T-helper 2 cell treated with Interferon-gamma antibody and Interleukin-4, amounts not matched to agents 5 μg/mL and 100 μg/mL, for 36 hours (primary cell): Measurements from ENCODE around the gene ESCO1.

Source experiments
- DNase-seq: peaks from one replicate; pipeline ENCODE4 v3.0.0; 2021; ENCODE audit warnings: low spot score
- H3K27ac Mint-ChIP-seq: one replicate; pipeline ENCODE4 v1.8.0; 2021; ENCODE audit warnings: mild to moderate bottlenecking, mixed read lengths
- H3K27me3 Mint-ChIP-seq: one replicate; pipeline ENCODE4 v1.8.0; 2021; ENCODE audit warnings: low read depth, mixed read lengths
- H3K36me3 Mint-ChIP-seq: one replicate; pipeline ENCODE4 v1.8.0; 2021; ENCODE audit warnings: low read depth, mixed read lengths
- H3K4me1 Mint-ChIP-seq: one replicate; pipeline ENCODE4 v1.8.0; 2021; ENCODE audit warnings: low read depth, mixed read lengths
- H3K4me3 Mint-ChIP-seq: one replicate; pipeline ENCODE4 v1.8.0; 2022; ENCODE audit warnings: mild to moderate bottlenecking, moderate library complexity, mixed read lengths
- H3K9me3 Mint-ChIP-seq: one replicate; pipeline ENCODE4 v1.8.0; 2021; ENCODE audit warnings: mixed read lengths

ESCO1 gene

DNA sequence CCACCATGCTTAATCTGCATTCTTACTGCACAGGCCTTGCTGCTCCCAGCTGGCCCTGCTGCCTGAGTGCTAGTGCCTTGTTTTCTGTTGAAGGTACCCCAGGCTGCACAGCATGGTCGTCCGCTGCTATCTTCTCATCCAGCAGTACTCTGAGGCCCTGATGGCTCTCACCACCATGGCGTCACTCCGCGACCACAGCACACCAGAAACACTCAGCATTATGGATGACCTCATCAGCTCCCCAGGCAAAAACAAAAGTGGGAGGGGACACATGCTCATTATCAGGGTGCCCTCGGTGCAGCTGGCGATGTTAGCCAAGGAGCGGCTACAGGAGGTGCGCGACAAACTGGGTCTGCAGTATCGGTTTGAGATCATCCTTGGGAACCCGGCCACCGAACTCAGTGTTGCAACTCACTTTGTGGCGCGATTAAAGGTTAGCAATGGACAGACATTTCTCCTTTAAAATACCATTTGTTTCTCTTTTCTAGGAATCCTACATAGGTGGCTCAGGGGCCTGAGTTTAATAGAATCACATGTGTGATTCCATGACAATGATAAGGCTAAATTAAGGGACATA is 110.5 kb downstream of the ESCO1 start:
- no peak overlapping the region for H3K27ac Mint-ChIP-seq
- no peaks in the 10 kb centered on the region for H3K9me3 Mint-ChIP-seq
- no peaks in the 10 kb centered on the region for H3K36me3 Mint-ChIP-seq
- DNase-seq = no peak
- H3K4me3 Mint-ChIP-seq = no peak overlapping the region
- no peaks in the 10 kb centered on the region for H3K4me1 Mint-ChIP-seq
- H3K27me3 Mint-ChIP-seq = peaks cover 6% of the 10 kb centered on the region

DNA sequence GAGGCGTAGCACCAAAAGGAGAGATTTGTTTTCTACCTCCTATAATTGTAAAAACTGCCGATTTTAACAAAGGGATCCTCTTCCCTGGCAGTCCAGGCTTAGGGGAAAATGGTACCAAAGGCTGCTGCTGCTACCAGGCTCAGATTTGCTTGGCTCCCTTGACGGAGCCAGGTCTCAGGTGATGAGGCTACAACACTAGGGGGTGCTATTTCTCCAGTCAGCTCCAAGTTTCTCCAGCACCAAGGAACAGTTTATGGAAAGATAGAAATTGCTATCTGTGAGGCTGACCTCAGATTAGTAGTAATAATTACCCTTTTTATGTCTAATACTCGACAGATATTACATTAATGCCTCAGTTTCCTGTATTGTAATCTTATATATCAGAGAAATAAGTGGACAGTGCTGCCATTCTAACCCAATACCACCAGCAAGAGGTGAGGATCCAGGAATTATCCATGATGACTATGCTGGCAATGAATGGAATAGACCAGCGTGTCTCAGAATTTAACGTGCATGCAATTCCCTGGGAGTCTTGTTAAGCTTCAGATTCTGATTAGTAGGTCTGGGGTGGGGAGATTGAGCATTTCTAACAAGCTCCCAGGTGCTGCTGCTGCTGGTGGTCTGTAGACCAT is 111.3 kb downstream of the ESCO1 start:
- H3K36me3 Mint-ChIP-seq = no peaks in the 10 kb centered on the region
- H3K4me1 Mint-ChIP-seq = no peaks in the 10 kb centered on the region
- no peak for DNase-seq
- no peak overlapping the region for H3K4me3 Mint-ChIP-seq
- no peak overlapping the region for H3K27ac Mint-ChIP-seq
- no peaks in the 10 kb centered on the region for H3K9me3 Mint-ChIP-seq
- peaks cover 4% of the 10 kb centered on the region for H3K27me3 Mint-ChIP-seq

DNA sequence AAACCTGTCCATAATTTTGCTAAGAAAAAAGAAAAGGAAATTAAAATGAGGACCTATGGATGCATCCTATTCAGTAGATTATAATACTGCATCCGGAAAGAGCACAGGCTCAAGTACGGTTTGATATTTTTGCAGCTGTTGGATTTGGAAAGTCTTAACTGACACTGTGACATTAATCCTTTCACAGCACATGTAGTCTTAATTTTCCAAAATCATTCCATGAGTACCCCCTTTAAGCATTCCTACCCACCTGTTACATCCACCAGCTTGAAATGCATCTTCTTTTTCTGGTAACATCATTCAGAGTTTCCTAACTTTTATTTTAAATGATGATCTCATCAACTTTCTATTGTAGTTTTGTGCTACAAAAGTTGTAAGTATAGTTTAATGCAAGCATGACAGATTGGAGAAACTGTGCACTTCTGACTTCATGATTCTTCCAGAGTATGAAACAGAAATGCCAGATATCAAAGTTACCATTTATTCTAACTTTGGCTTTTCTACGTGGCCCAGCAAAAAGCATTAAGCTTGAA is 113.5 kb downstream of the ESCO1 start:
- no peak for DNase-seq

DNA sequence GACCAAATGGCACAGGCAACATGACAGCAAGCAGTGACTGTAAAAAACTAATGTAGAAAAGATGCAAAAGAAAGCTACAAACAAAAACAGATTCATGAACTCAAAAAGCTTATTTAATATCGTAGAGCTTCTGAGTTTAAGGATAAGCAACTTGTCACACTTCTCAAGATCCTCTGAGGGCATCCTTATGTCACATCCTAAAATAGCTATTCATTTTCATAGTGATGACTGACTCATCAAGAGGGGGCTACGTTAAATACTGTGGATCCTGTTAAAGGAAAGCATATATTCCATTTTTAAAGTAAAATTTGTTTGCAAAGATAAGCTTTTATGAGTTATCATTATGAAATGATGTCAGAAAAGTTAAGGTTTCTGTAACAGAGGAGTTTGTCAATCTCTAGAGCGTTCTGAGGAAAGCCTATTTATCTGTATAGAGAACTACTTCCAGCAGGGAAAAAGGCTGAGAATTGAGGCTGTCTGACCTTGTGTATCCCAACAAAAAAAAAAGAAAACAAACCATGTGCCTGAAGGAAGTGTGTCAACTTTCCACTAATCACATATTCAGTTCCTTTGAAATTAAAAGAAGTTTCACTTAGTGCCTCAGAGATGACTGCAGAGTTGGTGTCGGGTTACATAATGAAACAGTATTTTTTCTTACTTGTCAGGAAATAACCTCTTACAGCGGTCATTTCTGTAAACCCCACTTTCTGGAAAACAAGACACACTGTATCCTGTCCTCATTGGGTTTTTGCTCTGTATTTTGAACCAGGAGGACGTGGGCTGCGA is 115.5 kb downstream of the ESCO1 start:
- Mint-ChIP-seq H3K27ac (no peak overlapping the region), H3K27me3 (peaks cover 2% of the 10 kb centered on the region), H3K4me1 (no peaks in the 10 kb centered on the region), H3K4me3 (no peak overlapping the region), H3K36me3 (no peaks in the 10 kb centered on the region), H3K9me3 (no peaks in the 10 kb centered on the region)
- DNase-seq = no peak

More for the DNA sequence above, 113.5 kb downstream of the ESCO1 start:
- H3K4me3 Mint-ChIP-seq = no peak overlapping the region
- no peaks in the 10 kb centered on the region for H3K36me3 Mint-ChIP-seq
- no peaks in the 10 kb centered on the region for H3K9me3 Mint-ChIP-seq
- H3K27me3 Mint-ChIP-seq = peaks cover 2% of the 10 kb centered on the region
- no peaks in the 10 kb centered on the region for H3K4me1 Mint-ChIP-seq
- no peak overlapping the region for H3K27ac Mint-ChIP-seq

DNA sequence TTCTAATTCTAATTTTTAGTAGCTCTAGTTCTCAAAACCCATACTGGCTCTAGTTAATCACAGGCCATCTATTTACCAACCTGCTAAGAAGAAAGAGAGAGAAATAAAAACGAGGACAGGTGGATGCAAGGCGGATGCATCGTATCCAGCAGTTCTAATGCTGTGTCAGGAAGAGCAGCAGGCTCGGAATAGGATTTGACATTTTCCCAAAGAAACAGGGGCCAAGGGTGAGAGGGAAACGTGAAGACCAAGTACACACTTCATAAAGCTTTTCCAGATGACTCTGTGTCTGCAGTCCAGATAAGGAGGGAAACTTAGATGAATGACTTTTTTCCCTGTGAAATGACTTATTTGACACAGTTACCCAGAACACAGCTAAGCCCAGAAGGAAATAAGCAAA is 117.5 kb downstream of the ESCO1 start:
- Mint-ChIP-seq H3K4me1 (no peaks in the 10 kb centered on the region), H3K36me3 (no peaks in the 10 kb centered on the region), H3K9me3 (no peaks in the 10 kb centered on the region), H3K27ac (no peak overlapping the region), H3K27me3 (peaks cover 2% of the 10 kb centered on the region), H3K4me3 (no peak overlapping the region)
- DNase-seq = no peak

DNA sequence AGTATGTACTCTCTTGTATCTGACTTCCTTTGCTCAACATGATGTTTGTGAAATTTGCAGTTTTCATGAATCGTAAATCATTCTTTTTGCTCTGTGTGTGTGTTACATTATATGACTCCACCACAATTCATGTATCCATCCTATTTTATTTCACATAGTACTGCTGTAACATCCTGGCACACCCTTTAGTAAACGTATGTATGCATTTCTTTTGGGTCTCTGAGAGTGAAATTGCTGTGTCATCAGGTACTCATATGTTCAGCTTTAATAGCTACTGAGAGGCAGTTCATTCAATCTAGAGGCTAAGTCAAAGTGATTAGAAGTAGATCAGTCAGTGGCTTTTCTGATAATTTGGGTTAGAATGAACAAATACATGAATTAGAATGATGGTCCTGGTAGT is 118.8 kb downstream of the ESCO1 start:
- H3K27me3 Mint-ChIP-seq = no peaks in the 10 kb centered on the region
- DNase-seq = no peak
- no peak overlapping the region for H3K27ac Mint-ChIP-seq
- H3K36me3 Mint-ChIP-seq = no peaks in the 10 kb centered on the region
- H3K4me1 Mint-ChIP-seq = no peaks in the 10 kb centered on the region
- no peak overlapping the region for H3K4me3 Mint-ChIP-seq
- no peaks in the 10 kb centered on the region for H3K9me3 Mint-ChIP-seq

DNA sequence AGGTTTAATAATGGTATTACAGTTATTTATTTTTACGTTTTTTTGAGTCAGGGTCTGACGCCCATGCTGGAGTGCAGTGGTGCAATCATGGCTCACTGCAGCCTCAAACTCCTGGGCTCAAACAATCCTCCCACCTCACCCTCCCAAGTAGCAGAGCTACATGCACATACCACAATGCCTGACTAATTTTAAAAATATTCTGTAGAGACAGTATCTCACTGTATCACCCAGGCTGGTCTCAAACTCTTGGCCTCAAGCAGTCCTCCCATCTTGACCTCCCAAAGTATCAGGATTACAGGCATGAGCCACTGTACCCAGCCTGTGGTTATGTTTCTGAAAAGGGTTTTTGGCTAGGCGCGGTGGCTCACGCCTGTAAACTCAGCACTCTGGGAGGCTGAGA is 120.8 kb downstream of the ESCO1 start:
- no peaks in the 10 kb centered on the region for H3K9me3 Mint-ChIP-seq
- DNase-seq = no peak
- H3K4me1 Mint-ChIP-seq = no peaks in the 10 kb centered on the region
- H3K36me3 Mint-ChIP-seq = no peaks in the 10 kb centered on the region
- no peak overlapping the region for H3K4me3 Mint-ChIP-seq
- H3K27ac Mint-ChIP-seq = no peak overlapping the region
- H3K27me3 Mint-ChIP-seq = no peaks in the 10 kb centered on the region
